Right lung (tissue), 5 donors: ENCODE results near the gene PPTC7. TPM values are rescaled to one million over a fixed set of nuclear protein-coding genes. Genes with fewer than 3 reads are reported as not detected.
"Not testable (repeated sequence)": the region's sequence is repeated elsewhere in the genome, so short reads cannot be mapped to it uniquely, and the experiment has no call there.

Experiments used
- DNase-seq, 2 donors: peaks; one replicate each; pipeline ENCODE4 v3.0.0-alpha.2; 2013
- polyA plus RNA-seq, 5 donors: library from polyadenylated mRNA; unstranded; fragments of 120-200 nt; gene quantifications; one replicate each; pipeline versions ENCODE4 v1.2.1 to v1.2.3, GENCODE V29; 2013; ENCODE audit warnings: inconsistent platforms in 1 of 5, low replicate concordance in 1 of 5; ENCODE audit not compliant: insufficient read length in 5 of 5, insufficient read depth in 1 of 5

PPTC7 gene
- polyA plus RNA-seq, 5 donors: 11.9 to 16.5 (median 14.4) TPM

GRCh38 chr12:110590806-110591326 is 7.7 kb upstream of the PPTC7 start:
- no peak for DNase-seq

GRCh38 chr12:110590059-110590458 is 6.9 kb upstream of the PPTC7 start:
- no peak for DNase-seq

- not testable (repeated sequence) for DNase-seq
Measured at GRCh38 chr12:110587102-110587501, 4.0 kb upstream of the PPTC7 start.

GRCh38 chr12:110585231-110585799 is 2.2 kb upstream of the PPTC7 start:
- DNase-seq: no peak

- DNase-seq: no peak
Measured at GRCh38 chr12:110582276-110583136, 612 bp downstream of the PPTC7 start.

GRCh38 chr12:110581931-110582275 is 1.2 kb downstream of the PPTC7 start:
- DNase-seq: no peak

GRCh38 chr12:110579535-110580253 is 3.4 kb downstream of the PPTC7 start:
- DNase-seq: no peak

GRCh38 chr12:110578694-110579534 is 4.2 kb downstream of the PPTC7 start:
- no peak for DNase-seq

- no peak for DNase-seq
Measured at GRCh38 chr12:110577864-110578693, 5.0 kb downstream of the PPTC7 start.

GRCh38 chr12:110576504-110576903 is 6.6 kb downstream of the PPTC7 start:
- no peak for DNase-seq

- DNase-seq: no peak
Measured at GRCh38 chr12:110575326-110575725, 7.8 kb downstream of the PPTC7 start.

GRCh38 chr12:110574717-110575230 is 8.3 kb downstream of the PPTC7 start:
- not testable (repeated sequence) for DNase-seq

GRCh38 chr12:110574044-110574443 is 9.1 kb downstream of the PPTC7 start:
- DNase-seq: no peak

GRCh38 chr12:110570798-110571197 is 12.3 kb downstream of the PPTC7 start:
- DNase-seq: not testable (repeated sequence)

- not testable (repeated sequence) for DNase-seq
Measured at GRCh38 chr12:110569838-110570237, 13.3 kb downstream of the PPTC7 start.

- no peak for DNase-seq
Measured at GRCh38 chr12:110568752-110569151, 14.4 kb downstream of the PPTC7 start.

GRCh38 chr12:110566993-110567392 is 16.1 kb downstream of the PPTC7 start:
- DNase-seq: no peak

- DNase-seq: no peak
Measured at GRCh38 chr12:110565894-110566871, 16.9 kb downstream of the PPTC7 start.

GRCh38 chr12:110564471-110564991 is 18.6 kb downstream of the PPTC7 start:
- DNase-seq: no peak
